Right lobe of liver (tissue), 6 donors: ENCODE data around the gene NCK1. TPM values are rescaled to one million over a fixed set of nuclear protein-coding genes. Genes with fewer than 3 reads are reported as not detected.
"Not testable (repeated sequence)": the region's sequence is repeated elsewhere in the genome, so short reads cannot be mapped to it uniquely, and the experiment has no call there.

Experiments used
- ATAC-seq, 4 donors: fragments of 200-7000 bp; cut with Tn5 transposase; one replicate each; pipeline ENCODE4 v1.9.1; 2020; ENCODE audit warnings: mild to moderate bottlenecking in 4 of 4, moderate library complexity in 4 of 4
- DNase-seq, 3 donors: peaks; one replicate each; pipeline ENCODE4 v3.0.0-alpha.2; 2020
- H3K27ac ChIP-seq, 3 donors: fragments of 200-600 bp; one replicate each; pipeline ENCODE4 v1.8.0; 2022
- H3K27me3 ChIP-seq, 2 donors: fragments of 200-600 bp; one replicate each; pipeline ENCODE4 v1.8.0; 2022
- H3K36me3 ChIP-seq, 4 donors: fragments of 200-600 bp; sonication (generic) in 1 of 4; one replicate each; pipeline versions ENCODE4 v1.5.1 to v1.8.0; 2017 to 2022; ENCODE audit warnings: control low read depth in 1 of 4
- H3K4me1 ChIP-seq, 4 donors: fragments of 200-600 bp; sonication (generic) in 1 of 4; one replicate each; pipeline versions ENCODE4 v1.5.1 to v1.8.0; 2017 to 2022; ENCODE audit warnings: control low read depth in 1 of 4
- H3K4me3 ChIP-seq, 3 donors: fragments of 200-600 bp; one replicate each; pipeline ENCODE4 v1.8.0; 2022
- H3K9me3 ChIP-seq, 4 donors: fragments of 200-600 bp; sonication (generic) in 1 of 4; one replicate each; pipeline versions ENCODE4 v1.5.1 to v1.8.0; 2017 to 2022; ENCODE audit warnings: control low read depth in 1 of 4
- CTCF ChIP-seq, 4 donors: fragments of 200-600 bp in 3 of 4; fragments of 450-650 bp in 1 of 4; IDR thresholded peaks; one replicate each; pipeline versions ENCODE4 v1.5.1 to v1.8.0; 2016 to 2022; ENCODE audit warnings: antibody characterized with exemption in 4 of 4, mild to moderate bottlenecking in 2 of 4
- POLR2A ChIP-seq: fragments of 450-650 bp; IDR thresholded peaks from one replicate; pipeline ENCODE4 v1.6.1; 2017; ENCODE audit warnings: antibody characterized with exemption, mild to moderate bottlenecking
- WGBS: methylation state at CpG from one replicate; pipeline ENCODE4 v1.1.6; 2018; ENCODE audit warnings: low coverage, low lambda C conversion rate; ENCODE audit not compliant: insufficient coverage; ENCODE audit errors: missing lambda C conversion rate; 5-methylcytosine and 5-hydroxymethylcytosine counted together
- intact Hi-C, 2 donors: fragments of 100-400 bp; cut with DNase I; formaldehyde crosslinking; loops; one replicate each; pipeline versions ENCODE4 v1.11.2 to v1.14.1; 2022
- total RNA-seq, 6 experiments: library from RNA; depleted of rRNA in 2 of 6; stranded (reverse); fragments of >200 nt in 2 of 6; fragmentation: NEBNext Ultra II Directional in 3 of 6; extraction: Animal tissue kit (Norgen Biotek cat#: 25700) in 3 of 6; gene quantifications; one replicate each; pipeline versions ENCODE4 v1.1.0 to v1.2.4, GENCODE V29; 2016 to 2023
- donor health status: DM: no; HTN: yes; CAD: no.
- donor health status: DM: no; HTN: no; CAD: no.
- donor health status: DM: no; HTN: no; CAD: no.
- donor health status: DM: no; HTN: yes; CAD: no.
- donor health status: DM: no; HTN: yes; CAD: no.

NCK1 gene
- total RNA-seq, 6 experiments from 2014 or later = 21.4 to 27.0 (median 23.7) TPM

DNA sequence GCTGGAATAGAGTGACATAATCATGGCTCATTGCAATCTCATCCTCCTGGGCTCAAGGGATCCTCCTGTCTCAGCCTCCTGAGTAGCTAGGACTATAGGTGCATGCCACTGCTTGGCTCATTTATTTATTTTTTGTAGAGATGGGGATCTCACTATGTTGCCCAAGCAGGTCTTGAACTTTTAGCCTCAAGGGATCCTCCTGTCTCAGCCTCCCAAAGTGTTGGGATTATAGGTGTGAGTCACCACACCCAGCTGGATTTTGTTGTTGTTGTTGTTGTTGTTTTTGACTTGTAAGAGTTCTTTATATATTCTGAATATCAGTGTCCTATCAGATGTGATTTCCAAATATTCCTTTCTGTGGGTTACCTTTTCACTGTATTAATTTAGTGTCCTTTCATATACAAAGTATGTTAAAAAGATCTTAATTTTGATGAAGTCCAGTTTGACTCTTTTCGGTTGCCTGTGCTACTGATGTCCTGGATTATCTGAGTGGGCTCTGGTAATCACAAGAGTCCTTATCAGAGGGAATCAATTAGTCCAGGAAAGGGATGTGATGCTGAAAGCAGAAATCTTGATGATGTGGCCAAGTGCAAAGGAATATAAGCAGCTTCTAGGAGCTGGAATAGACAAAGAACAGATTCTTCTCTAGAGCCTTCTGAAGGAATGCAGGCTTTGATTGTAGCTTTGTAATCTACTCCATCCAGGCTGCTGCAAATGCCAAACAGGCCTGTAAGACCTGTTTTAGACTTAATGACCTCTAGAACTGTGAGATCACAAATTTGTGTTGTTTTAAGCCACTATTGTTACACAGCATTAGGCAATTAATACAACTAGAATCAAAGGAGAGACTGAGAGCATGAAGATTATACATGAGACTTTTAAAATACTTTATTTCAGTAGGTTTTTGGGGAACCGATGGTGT is 30.2 kb downstream of the NCK1 start:
- ATAC-seq (no peak), DNase-seq (no peak)
- Histone ChIP-seq H3K4me3 (no peak overlapping the region), H3K4me1 (no peaks in the 10 kb centered on the region), H3K36me3 (no peaks in the 10 kb centered on the region), H3K27me3 (no peaks in the 10 kb centered on the region), H3K9me3 (peaks cover 0 to 5% (median 0%) of the 10 kb centered on the region in 4 donors), H3K27ac (no peak overlapping the region)
- TF ChIP-seq CTCF (IDR thresholded peaks at IDR 0.05) (no peak), POLR2A (no peak)
- intact Hi-C loops = no loop called here
- 50% methylated on average over 2 of the region's 2 CpGs for WGBS

- Histone ChIP-seq H3K27me3 (no peaks in the 10 kb centered on the region), H3K9me3 (peaks cover 0 to 5% (median 0%) of the 10 kb centered on the region in 4 donors), H3K27ac (peak overlapping the region in 1 of 3 donors; percentile 23), H3K4me1 (no peaks in the 10 kb centered on the region), H3K36me3 (no peaks in the 10 kb centered on the region), H3K4me3 (no peak overlapping the region)
- DNase-seq (no peak), ATAC-seq (peak; percentile 40 to 97 (median 62))
- intact Hi-C loops = no loop called here
- TF ChIP-seq CTCF (IDR thresholded peaks at IDR 0.05) (no peak), POLR2A (no peak)
- WGBS = 42% methylated on average over 4 of the region's 5 CpGs
These were observed 31.9 kb downstream of the NCK1 start for GRCh38 chr3:136893848-136894443.

DNA sequence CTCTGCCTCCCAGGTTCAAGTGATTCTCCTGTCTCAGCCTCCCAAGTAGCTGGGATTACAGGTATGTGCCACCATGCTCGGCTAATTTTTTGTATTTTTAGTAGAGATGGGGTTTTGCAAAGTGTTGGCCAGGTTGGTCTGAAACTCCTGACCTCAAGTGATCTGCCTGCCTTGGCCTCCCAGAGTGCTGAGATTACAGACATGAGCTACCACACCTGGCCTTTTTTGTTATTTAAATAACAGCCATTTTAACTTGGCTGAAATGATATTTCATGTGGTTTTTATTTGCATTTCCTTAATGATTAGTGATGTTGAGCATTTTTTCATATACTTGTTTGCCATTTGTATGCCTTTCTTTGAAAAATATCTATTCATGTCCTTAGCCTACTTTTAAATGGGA is 35.2 kb downstream of the NCK1 start:
- H3K27me3 ChIP-seq, intact Hi-C loops, DNase-seq, H3K27ac ChIP-seq, ATAC-seq, H3K4me3 ChIP-seq, H3K4me1 ChIP-seq, H3K9me3 ChIP-seq, H3K36me3 ChIP-seq: not testable (repeated sequence)
- 80% methylated on average over 1 of the region's 1 CpG for WGBS

- intact Hi-C loops = no loop called here
- Histone ChIP-seq H3K27me3 (no peaks in the 10 kb centered on the region), H3K4me1 (peaks cover 0 to 5% (median 0%) of the 10 kb centered on the region in 4 donors), H3K27ac (no peak overlapping the region), H3K9me3 (no peaks in the 10 kb centered on the region), H3K36me3 (no peaks in the 10 kb centered on the region), H3K4me3 (no peak overlapping the region)
- ATAC-seq (peak in 1 of 4 donors; percentile 47), DNase-seq (no peak)
- TF ChIP-seq CTCF (IDR thresholded peaks at IDR 0.05) (no peak), POLR2A (no peak)
- 59% methylated on average over 4 of the region's 4 CpGs for WGBS
These were observed 36.5 kb downstream of the NCK1 start for GRCh38 chr3:136898549-136898948.

- no peaks in the 10 kb centered on the region for H3K27me3 ChIP-seq
- no peak overlapping the region for H3K4me3 ChIP-seq
- no peaks in the 10 kb centered on the region for H3K36me3 ChIP-seq
- TF ChIP-seq POLR2A (no peak), CTCF (IDR thresholded peaks at IDR 0.05) (no peak)
- DNase-seq (no peak), ATAC-seq (no peak)
- H3K4me1 ChIP-seq = peaks cover 0 to 5% (median 0%) of the 10 kb centered on the region in 4 donors
- WGBS = no CpG with 5 or more reads among the region's 2 CpGs
- intact Hi-C loops = no loop called here
- no peaks in the 10 kb centered on the region for H3K9me3 ChIP-seq
- no peak overlapping the region for H3K27ac ChIP-seq
These were observed 36.9 kb downstream of the NCK1 start for GRCh38 chr3:136898954-136899353.
